ENCODE data around the gene MICAL2. TPM values are rescaled to one million over a fixed set of nuclear protein-coding genes. Genes with fewer than 3 reads are reported as not detected.

The MICAL2 gene
- total RNA-seq, 3 donors from 2014 or later: 70.3 to 118 (median 71.4) TPM

GRCh38 chr11:12271826-12272366 lies 161.5 kb downstream of the MICAL2 start:
- H3K4me1 Mint-ChIP-seq (ENCODE audit: low read depth): no peaks in the 10 kb centered on the region
- ATAC-seq: no peak
- no peaks in the 10 kb centered on the region for H3K9me3 Mint-ChIP-seq
- no peaks in the 10 kb centered on the region for H3K36me3 Mint-ChIP-seq (ENCODE audit: insufficient read depth)
- H3K27me3 Mint-ChIP-seq (ENCODE audit: low read depth): no peaks in the 10 kb centered on the region
- DNase-seq: no peak
- no peak overlapping the region for H3K4me3 Mint-ChIP-seq

GRCh38 chr11:12272821-12273617 lies 162.6 kb downstream of the MICAL2 start:
- ATAC-seq (no peak), DNase-seq (no peak)
- Mint-ChIP-seq H3K4me1 (ENCODE audit: low read depth) (no peaks in the 10 kb centered on the region), H3K27me3 (ENCODE audit: low read depth) (no peaks in the 10 kb centered on the region), H3K9me3 (no peaks in the 10 kb centered on the region), H3K4me3 (no peak overlapping the region), H3K36me3 (ENCODE audit: insufficient read depth) (no peaks in the 10 kb centered on the region)

- H3K4me3 Mint-ChIP-seq: no peak overlapping the region
- no peaks in the 10 kb centered on the region for H3K36me3 Mint-ChIP-seq (ENCODE audit: insufficient read depth)
- H3K4me1 Mint-ChIP-seq (ENCODE audit: low read depth): no peaks in the 10 kb centered on the region
- H3K27me3 Mint-ChIP-seq (ENCODE audit: low read depth): no peaks in the 10 kb centered on the region
- ATAC-seq (no peak), DNase-seq (no peak)
- H3K9me3 Mint-ChIP-seq: no peaks in the 10 kb centered on the region
Observed at GRCh38 chr11:12273618-12273995, 163.2 kb downstream of the MICAL2 start.

- H3K36me3 Mint-ChIP-seq (ENCODE audit: insufficient read depth): no peaks in the 10 kb centered on the region
- no peaks in the 10 kb centered on the region for H3K4me1 Mint-ChIP-seq (ENCODE audit: low read depth)
- ATAC-seq (no peak), DNase-seq (no peak)
- H3K9me3 Mint-ChIP-seq: no peaks in the 10 kb centered on the region
- H3K27me3 Mint-ChIP-seq (ENCODE audit: low read depth): no peaks in the 10 kb centered on the region
- no peak overlapping the region for H3K4me3 Mint-ChIP-seq
Observed at GRCh38 chr11:12274056-12274455, 163.7 kb downstream of the MICAL2 start.

GRCh38 chr11:12274558-12275197 lies 164.3 kb downstream of the MICAL2 start:
- DNase-seq (no peak), ATAC-seq (no peak)
- H3K4me3 Mint-ChIP-seq: no peak overlapping the region
- H3K36me3 Mint-ChIP-seq (ENCODE audit: insufficient read depth): no peaks in the 10 kb centered on the region
- no peaks in the 10 kb centered on the region for H3K27me3 Mint-ChIP-seq (ENCODE audit: low read depth)
- H3K4me1 Mint-ChIP-seq (ENCODE audit: low read depth): no peaks in the 10 kb centered on the region
- no peaks in the 10 kb centered on the region for H3K9me3 Mint-ChIP-seq

- DNase-seq: no peak
- H3K9me3 Mint-ChIP-seq: no peaks in the 10 kb centered on the region
- ATAC-seq: no peak
Observed at GRCh38 chr11:12275818-12276217, 165.4 kb downstream of the MICAL2 start.

GRCh38 chr11:12276356-12276755 lies 166.0 kb downstream of the MICAL2 start:
- no peaks in the 10 kb centered on the region for H3K27me3 Mint-ChIP-seq (ENCODE audit: low read depth)
- H3K36me3 Mint-ChIP-seq (ENCODE audit: insufficient read depth): no peaks in the 10 kb centered on the region
- DNase-seq (no peak), ATAC-seq (no peak)
- H3K4me1 Mint-ChIP-seq (ENCODE audit: low read depth): no peaks in the 10 kb centered on the region
- H3K4me3 Mint-ChIP-seq: no peak overlapping the region
- no peaks in the 10 kb centered on the region for H3K9me3 Mint-ChIP-seq

More at GRCh38 chr11:12275818-12276217, 165.4 kb downstream of the MICAL2 start:
- no peaks in the 10 kb centered on the region for H3K27me3 Mint-ChIP-seq (ENCODE audit: low read depth)
- H3K4me3 Mint-ChIP-seq: no peak overlapping the region
- H3K36me3 Mint-ChIP-seq (ENCODE audit: insufficient read depth): no peaks in the 10 kb centered on the region
- no peaks in the 10 kb centered on the region for H3K4me1 Mint-ChIP-seq (ENCODE audit: low read depth)

- DNase-seq (no peak), ATAC-seq (no peak)
- Mint-ChIP-seq H3K4me1 (ENCODE audit: low read depth) (no peaks in the 10 kb centered on the region), H3K27me3 (ENCODE audit: low read depth) (no peaks in the 10 kb centered on the region), H3K36me3 (ENCODE audit: insufficient read depth) (no peaks in the 10 kb centered on the region), H3K9me3 (no peaks in the 10 kb centered on the region), H3K4me3 (no peak overlapping the region)
Observed at GRCh38 chr11:12276831-12277475, 166.6 kb downstream of the MICAL2 start.

GRCh38 chr11:12278766-12279671 lies 168.6 kb downstream of the MICAL2 start:
- H3K4me1 Mint-ChIP-seq (ENCODE audit: low read depth): no peaks in the 10 kb centered on the region
- H3K27me3 Mint-ChIP-seq (ENCODE audit: low read depth): no peaks in the 10 kb centered on the region
- H3K9me3 Mint-ChIP-seq: no peaks in the 10 kb centered on the region
- H3K36me3 Mint-ChIP-seq (ENCODE audit: insufficient read depth): no peaks in the 10 kb centered on the region
- no peak for DNase-seq
- no peak for ATAC-seq
- no peak overlapping the region for H3K4me3 Mint-ChIP-seq

GRCh38 chr11:12279672-12280108 lies 169.3 kb downstream of the MICAL2 start:
- Mint-ChIP-seq H3K27me3 (ENCODE audit: low read depth) (no peaks in the 10 kb centered on the region), H3K4me3 (no peak overlapping the region), H3K4me1 (ENCODE audit: low read depth) (no peaks in the 10 kb centered on the region), H3K9me3 (no peaks in the 10 kb centered on the region), H3K36me3 (ENCODE audit: insufficient read depth) (no peaks in the 10 kb centered on the region)
- ATAC-seq (no peak), DNase-seq (no peak)

GRCh38 chr11:12280199-12280837 lies 169.9 kb downstream of the MICAL2 start:
- no peak for ATAC-seq
- H3K4me3 Mint-ChIP-seq: no peak overlapping the region
- no peak for DNase-seq
- H3K4me1 Mint-ChIP-seq (ENCODE audit: low read depth): no peaks in the 10 kb centered on the region
- H3K36me3 Mint-ChIP-seq (ENCODE audit: insufficient read depth): no peaks in the 10 kb centered on the region
- no peaks in the 10 kb centered on the region for H3K27me3 Mint-ChIP-seq (ENCODE audit: low read depth)
- H3K9me3 Mint-ChIP-seq: no peaks in the 10 kb centered on the region

- no peaks in the 10 kb centered on the region for H3K27me3 Mint-ChIP-seq (ENCODE audit: low read depth)
- H3K36me3 Mint-ChIP-seq (ENCODE audit: insufficient read depth): no peaks in the 10 kb centered on the region
- ATAC-seq: peak; percentile 53 to 60
- H3K9me3 Mint-ChIP-seq: no peaks in the 10 kb centered on the region
- no peak overlapping the region for H3K4me3 Mint-ChIP-seq
- no peak for DNase-seq
- no peaks in the 10 kb centered on the region for H3K4me1 Mint-ChIP-seq (ENCODE audit: low read depth)
Observed at GRCh38 chr11:12280838-12281565, 170.6 kb downstream of the MICAL2 start.

Measured in activated T-cell treated with anti-CD3 and anti-CD28 coated beads, Interleukin-2, amount 50 U/mL, for 4 hours (primary cell).